HG03025 (cell line): ENCODE data around the gene BRF1.

Source experiments
- ATAC-seq: cut with Tn5 transposase; IDR thresholded peaks from one replicate; pipeline ENCODE4 v1.9.1; 2021; ENCODE audit warnings: mild to moderate bottlenecking, moderate library complexity; ENCODE audit not compliant: unreplicated experiment, low FRiP score

The BRF1 gene

GRCh38 chr14:105241641-105242040, 59.2 kb downstream of the BRF1 start:
- no peak for ATAC-seq

GRCh38 chr14:105240811-105241576, 59.8 kb downstream of the BRF1 start:
- no peak for ATAC-seq

GRCh38 chr14:105229099-105229655, 71.6 kb downstream of the BRF1 start:
- ATAC-seq: no peak

GRCh38 chr14:105228562-105228961, 72.2 kb downstream of the BRF1 start:
- no peak for ATAC-seq

- no peak for ATAC-seq
These were observed 73.5 kb downstream of the BRF1 start for GRCh38 chr14:105227346-105227745.

- no peak for ATAC-seq
These were observed 74.6 kb downstream of the BRF1 start for GRCh38 chr14:105226198-105226597.

- no peak for ATAC-seq
These were observed 75.8 kb downstream of the BRF1 start for GRCh38 chr14:105224845-105225570.

GRCh38 chr14:105223770-105224544, 76.8 kb downstream of the BRF1 start:
- ATAC-seq: no peak

GRCh38 chr14:105223260-105223659, 77.5 kb downstream of the BRF1 start:
- no peak for ATAC-seq

GRCh38 chr14:105221598-105222178, 79.1 kb downstream of the BRF1 start:
- no peak for ATAC-seq

- ATAC-seq: no peak
These were observed 79.9 kb downstream of the BRF1 start for GRCh38 chr14:105220699-105221597.

- ATAC-seq: no peak
These were observed 81.0 kb downstream of the BRF1 start for GRCh38 chr14:105219753-105220152.

GRCh38 chr14:105219043-105219612, 81.7 kb downstream of the BRF1 start:
- ATAC-seq: no peak

- ATAC-seq: no peak
These were observed 82.2 kb downstream of the BRF1 start for GRCh38 chr14:105218611-105219010.

GRCh38 chr14:105217774-105218173, 83.0 kb downstream of the BRF1 start:
- ATAC-seq: no peak

GRCh38 chr14:105216490-105217247, 84.1 kb downstream of the BRF1 start:
- no peak for ATAC-seq

GRCh38 chr14:105215602-105216001, 85.2 kb downstream of the BRF1 start:
- ATAC-seq: no peak

GRCh38 chr14:105214324-105214915, 86.4 kb downstream of the BRF1 start:
- ATAC-seq: no peak
